ENCODE data around the gene COL24A1.

Gene COL24A1

GRCh38 chr1:86156566-86157455 lies at the start of gene COL24A1:
Gene COL24A1 (minus strand): TSS chr1:86156772. CDS start chr1:86156396, 376 bp downstream.
- no peak for DNase-seq (ENCODE audit: low spot score)

DNA sequence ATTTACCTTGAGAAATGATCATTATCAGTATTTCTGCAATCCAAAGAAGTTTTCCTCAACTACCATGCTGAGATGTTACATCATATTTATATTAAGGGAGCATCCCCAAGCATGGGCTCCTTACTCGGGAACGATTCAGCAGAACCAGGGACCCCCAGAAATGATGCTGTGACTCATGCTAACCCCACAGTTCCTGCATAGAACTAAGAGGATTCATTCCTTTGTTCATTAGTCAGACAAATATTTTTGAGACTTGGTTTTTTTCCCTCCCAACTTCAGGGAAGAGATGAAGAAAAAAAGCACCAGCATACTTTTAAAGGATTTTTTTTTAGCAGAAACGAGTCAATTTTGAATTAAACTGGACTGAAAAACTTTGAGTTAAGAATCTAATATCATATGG lies 49.2 kb upstream of the COL24A1 start:
- DNase-seq (ENCODE audit: low spot score), result no peak

DNA sequence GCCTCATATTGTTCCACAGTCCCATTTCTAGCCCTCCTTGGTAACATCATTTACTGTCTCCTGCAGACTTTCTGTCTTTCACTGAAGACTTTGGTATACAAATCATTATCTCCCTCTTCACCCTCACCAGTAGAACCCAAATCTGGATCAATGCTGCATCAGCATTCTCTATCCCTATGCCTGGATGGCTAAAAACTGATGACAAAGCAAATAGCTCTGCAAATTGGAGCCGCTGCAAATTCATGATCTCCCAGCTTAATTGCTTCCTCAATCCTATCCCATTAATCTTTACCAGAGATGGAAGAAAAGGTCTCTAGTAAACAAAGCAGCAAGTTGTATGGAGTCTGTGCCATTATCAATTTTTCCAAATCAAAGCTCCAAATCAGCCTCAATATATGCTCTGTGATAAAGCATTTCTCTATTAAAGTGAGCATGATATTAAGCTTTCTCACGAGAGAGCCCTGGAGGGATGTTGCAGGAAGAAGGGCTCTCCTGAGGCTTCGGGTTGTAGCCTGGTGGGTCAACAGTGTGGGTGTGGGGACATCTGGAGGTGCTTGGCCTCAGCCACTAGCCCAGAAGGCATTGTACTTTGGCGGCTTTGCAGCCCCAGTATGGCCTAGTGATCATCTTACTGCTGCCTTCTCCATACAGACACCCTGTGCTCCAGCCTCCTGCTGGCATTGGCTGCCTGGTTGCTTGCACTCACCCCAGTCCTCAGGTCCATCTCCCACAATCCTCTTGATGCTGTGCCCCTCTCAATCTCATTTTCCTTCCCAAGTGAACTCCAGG lies 46.2 kb upstream of the COL24A1 start:
- DNase-seq (ENCODE audit: low spot score), result no peak

GRCh38 chr1:86201311-86201710 lies 44.7 kb upstream of the COL24A1 start:
- DNase-seq (ENCODE audit: low spot score), result no peak

DNA sequence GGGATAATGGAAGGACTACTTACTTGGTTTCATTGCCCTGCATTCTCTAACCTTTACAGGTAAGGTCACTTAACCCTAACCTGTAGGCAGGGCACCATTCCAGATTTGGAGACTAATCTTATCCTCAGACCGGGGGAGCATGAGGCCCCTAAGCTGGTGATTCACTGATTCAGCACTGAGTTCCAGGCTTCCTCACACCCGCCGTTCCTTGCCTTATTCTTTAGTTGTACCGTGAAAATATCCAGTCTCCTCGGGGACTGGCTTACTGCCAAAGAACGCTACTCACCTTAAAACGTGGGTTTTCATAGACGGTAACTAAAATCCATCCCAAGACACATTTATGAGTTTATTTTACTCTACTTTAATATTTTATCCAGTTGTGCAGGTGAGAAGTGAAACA lies 44.3 kb upstream of the COL24A1 start:
- no peak for DNase-seq (ENCODE audit: low spot score)

- DNase-seq (ENCODE audit: low spot score), result no peak
Measured at GRCh38 chr1:86197206-86197855, 40.8 kb upstream of the COL24A1 start.

GRCh38 chr1:86195281-86195680 lies 38.7 kb upstream of the COL24A1 start:
- no peak for DNase-seq (ENCODE audit: low spot score)

GRCh38 chr1:86194491-86195034 lies 38.0 kb upstream of the COL24A1 start:
- DNase-seq (ENCODE audit: low spot score), result no peak

GRCh38 chr1:86192417-86192816 lies 35.8 kb upstream of the COL24A1 start:
- DNase-seq (ENCODE audit: low spot score), result no peak

DNA sequence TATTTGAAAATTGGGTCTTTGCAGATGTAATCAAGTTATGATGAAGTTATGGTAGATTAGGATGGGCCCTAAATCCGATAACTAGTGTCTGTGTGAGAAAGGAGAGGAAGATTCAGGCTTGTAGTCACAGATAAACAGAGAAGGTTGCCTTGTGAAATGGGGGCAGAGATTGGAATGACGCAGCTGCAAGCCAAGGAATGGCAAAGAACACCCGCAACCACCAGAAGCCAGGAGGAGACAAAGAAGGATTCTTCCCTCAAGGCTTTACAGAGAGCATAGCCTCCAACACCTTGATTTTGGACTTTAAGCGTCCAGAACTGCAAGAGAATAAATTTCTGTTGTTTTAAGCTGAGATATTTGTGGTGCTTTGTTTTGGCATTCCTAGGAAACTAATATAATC lies 35.4 kb upstream of the COL24A1 start:
- no peak for DNase-seq (ENCODE audit: low spot score)

GRCh38 chr1:86190873-86191272 lies 34.3 kb upstream of the COL24A1 start:
- DNase-seq (ENCODE audit: low spot score), result no peak

- DNase-seq (ENCODE audit: low spot score), result no peak
Measured at GRCh38 chr1:86184426-86184825, 27.9 kb upstream of the COL24A1 start.

- no peak for DNase-seq (ENCODE audit: low spot score)
Measured at GRCh38 chr1:86183810-86184209, 27.2 kb upstream of the COL24A1 start.

GRCh38 chr1:86176226-86176625 lies 19.7 kb upstream of the COL24A1 start:
- no peak for DNase-seq (ENCODE audit: low spot score)

DNA sequence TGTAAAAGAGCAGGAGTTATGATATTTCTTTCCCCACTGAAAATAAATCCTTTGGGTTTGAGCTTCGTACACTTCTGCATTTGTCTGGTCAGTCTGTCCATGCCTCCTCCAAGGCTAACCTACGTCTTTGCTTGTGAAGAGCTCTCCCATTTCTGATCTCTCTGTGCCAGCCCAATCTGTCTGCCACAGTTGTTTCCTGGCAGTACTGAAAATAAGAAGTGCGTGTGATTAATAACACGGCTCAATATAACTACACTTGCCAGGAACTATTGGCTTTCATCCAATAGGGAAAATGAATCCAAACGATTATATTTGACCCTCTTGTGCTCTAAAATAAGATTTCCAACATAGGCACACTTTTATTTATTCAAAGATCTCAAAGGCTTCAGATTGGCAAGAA lies 19.2 kb upstream of the COL24A1 start:
- DNase-seq (ENCODE audit: low spot score), result no peak

GRCh38 chr1:86169625-86170024 lies 13.1 kb upstream of the COL24A1 start:
- DNase-seq (ENCODE audit: low spot score), result no peak

DNA sequence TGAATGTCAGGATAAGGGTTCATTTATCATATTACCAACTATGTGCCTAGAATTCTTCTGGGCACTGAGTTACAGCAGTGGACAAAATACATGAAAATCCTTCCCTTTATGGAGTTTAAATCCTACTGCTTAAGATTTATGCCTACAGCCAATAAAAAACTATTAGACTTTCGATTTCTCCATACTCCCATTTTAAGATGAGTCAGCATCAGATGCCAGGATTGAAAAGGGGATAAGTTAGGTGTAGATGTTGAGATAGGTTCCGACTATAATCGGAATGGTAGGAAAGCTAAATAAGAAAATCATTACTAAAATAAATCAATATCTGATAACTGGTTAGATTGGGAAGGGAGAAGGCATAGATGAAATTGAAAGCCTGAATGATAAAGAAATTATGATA lies 3.2 kb upstream of the COL24A1 start:
- no peak for DNase-seq (ENCODE audit: low spot score)

DNA sequence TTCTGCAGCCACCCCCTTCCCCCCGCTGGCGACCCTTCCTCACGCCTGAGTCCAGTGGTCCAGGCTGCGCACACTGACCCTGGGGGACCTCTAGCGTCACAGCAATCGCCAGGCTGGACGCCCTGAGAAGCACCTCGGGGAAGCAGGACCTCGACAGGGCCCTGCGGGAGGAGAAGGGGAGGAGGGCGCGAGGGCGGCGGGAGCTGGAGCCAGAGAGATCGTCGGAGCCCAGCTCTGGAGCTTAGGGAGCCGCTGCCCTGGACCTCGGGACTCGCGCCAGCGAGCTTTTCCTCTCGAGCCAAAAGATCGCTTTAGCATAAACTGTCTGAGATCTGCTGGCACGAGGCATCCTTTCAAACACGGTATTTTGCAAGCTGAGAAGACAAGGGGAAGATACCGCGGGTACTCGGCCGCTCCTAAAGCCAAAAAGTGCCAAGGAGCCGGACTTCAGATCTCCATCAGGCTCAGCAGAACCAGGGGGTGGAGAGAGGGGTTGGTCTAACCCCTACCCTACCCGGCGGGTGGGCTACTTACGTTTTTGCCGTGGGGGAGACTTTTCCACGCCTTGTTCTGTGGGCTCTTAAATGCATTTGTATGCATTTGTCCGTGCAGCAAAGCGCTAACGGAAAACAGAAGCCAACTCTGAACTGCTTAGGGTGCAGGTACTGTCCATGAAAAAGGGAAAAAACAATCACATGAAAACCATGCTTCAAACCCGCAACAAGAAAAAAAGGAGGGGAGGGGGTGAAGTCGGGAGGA lies 586 bp downstream of the COL24A1 start:
- DNase-seq (ENCODE audit: low spot score), result no peak

DNA sequence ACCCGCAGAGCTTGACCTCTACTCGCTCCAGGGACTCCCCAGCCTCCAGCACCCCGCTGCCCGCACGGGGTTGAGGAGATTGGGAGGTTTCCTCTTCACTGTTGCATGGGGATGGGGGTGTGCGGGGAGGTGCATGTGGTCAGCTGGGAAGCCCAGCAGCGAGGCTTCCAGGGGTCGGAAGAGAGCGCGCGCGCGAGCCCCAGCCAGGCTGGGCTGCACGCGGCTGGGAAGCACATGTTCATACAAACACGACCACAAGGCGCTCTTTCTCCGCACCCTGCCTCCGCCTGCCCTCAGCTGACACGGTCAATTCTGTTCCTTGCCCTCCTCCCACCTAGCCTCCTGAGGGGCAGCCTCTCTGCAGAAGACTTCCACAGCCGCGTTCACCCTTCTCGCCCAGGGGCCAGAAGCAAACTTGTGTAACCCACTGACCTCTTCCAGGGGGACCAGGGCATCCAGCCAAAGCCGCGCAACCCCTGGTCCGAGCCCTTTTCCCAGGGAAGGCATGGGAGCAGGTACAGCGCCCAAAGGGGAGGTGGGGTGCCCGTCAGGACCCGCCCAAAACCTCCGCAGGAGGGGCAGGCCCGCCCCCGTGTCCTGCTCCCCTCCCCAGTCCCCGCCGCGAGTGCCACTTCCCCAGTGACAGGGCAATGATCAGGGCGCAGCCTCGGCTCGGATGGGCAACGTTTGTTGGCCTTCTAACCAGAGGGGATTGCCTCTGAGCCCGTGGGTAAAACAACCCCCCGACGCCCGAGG lies 1.3 kb downstream of the COL24A1 start:
- DNase-seq (ENCODE audit: low spot score), result no peak

GRCh38 chr1:86154571-86155050 lies 2.0 kb downstream of the COL24A1 start:
- no peak for DNase-seq (ENCODE audit: low spot score)

DNA sequence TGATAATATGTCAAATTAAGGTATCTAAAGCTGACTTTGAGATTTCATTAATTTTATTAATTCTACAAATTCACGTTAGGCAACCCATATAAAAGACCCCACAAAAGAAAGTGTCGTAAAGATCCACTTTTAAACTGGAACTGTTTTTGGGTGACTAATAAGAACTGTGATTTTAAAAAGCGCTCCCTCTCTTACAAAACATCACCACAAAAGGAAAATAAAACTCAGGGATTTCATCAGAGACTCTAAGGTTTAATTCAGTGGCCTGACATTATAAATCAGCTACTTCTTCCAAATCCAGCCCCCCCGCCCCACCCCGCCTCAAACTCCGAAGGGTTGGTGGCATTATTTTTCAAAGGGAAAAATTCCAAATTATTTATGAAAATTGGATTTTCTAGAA lies 2.7 kb downstream of the COL24A1 start:
- no peak for DNase-seq (ENCODE audit: low spot score)
